ENCODE measurements around the gene ZNF791.
A peak's percentile ranks its signal among the peaks of the same experiment; 100 is the strongest.

Gene ZNF791

GRCh38 chr19:12611361-12611699 is 610 bp downstream of the ZNF791 start (continued):
- TF ChIP-seq, protein P1, sequence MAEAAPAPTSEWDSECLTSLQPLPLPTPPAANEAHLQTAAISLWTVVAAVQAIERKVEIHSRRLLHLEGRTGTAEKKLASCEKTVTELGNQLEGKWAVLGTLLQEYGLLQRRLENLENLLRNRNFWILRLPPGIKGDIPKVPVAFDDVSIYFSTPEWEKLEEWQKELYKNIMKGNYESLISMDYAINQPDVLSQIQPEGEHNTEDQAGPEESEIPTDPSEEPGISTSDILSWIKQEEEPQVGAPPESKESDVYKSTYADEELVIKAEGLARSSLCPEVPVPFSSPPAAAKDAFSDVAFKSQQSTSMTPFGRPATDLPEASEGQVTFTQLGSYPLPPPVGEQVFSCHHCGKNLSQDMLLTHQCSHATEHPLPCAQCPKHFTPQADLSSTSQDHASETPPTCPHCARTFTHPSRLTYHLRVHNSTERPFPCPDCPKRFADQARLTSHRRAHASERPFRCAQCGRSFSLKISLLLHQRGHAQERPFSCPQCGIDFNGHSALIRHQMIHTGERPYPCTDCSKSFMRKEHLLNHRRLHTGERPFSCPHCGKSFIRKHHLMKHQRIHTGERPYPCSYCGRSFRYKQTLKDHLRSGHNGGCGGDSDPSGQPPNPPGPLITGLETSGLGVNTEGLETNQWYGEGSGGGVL (tag by site-specific recombination; IDR thresholded peaks at IDR 0.05) = peak; percentile 71
- TF ChIP-seq YY2 (tag by site-specific recombination; IDR thresholded peaks at IDR 0.05) (no peak), KLF10 (tag by site-specific recombination; IDR thresholded peaks at IDR 0.05) (no peak), ZNF561 (tag by site-specific recombination; IDR thresholded peaks at IDR 0.05; ENCODE audit: borderline replicate concordance) (no peak), ZNF558 (tag by site-specific recombination; IDR thresholded peaks at IDR 0.05) (no peak), ZNF830 (tag by site-specific recombination; IDR thresholded peaks at IDR 0.05; ENCODE audit: low read depth) (no peak), SP2 (tag by site-specific recombination; IDR thresholded peaks at IDR 0.05) (peak; percentile 83), ZNF837 (tag by site-specific recombination; IDR thresholded peaks at IDR 0.05) (no peak), PRDM4 (tag by site-specific recombination; IDR thresholded peaks at IDR 0.05) (no peak), ZBTB7A (tag by site-specific recombination; IDR thresholded peaks at IDR 0.05; ENCODE audit: low read depth) (no peak), ZBTB17 (tag by site-specific recombination; IDR thresholded peaks at IDR 0.05) (peak; percentile 65; the same call in 1 of the 2 replicates), ZNF335 (tag by site-specific recombination; conservative IDR thresholded peaks at IDR 0.05) (peak; percentile 25; the same call in 1 of the 2 replicates), BCL11A (tag by site-specific recombination; IDR thresholded peaks at IDR 0.05; ENCODE audit: low read depth) (no peak), ZNF560 (tag by site-specific recombination; IDR thresholded peaks at IDR 0.05; ENCODE audit: borderline replicate concordance) (no peak), ZNF623 (tag by site-specific recombination; IDR thresholded peaks at IDR 0.05) (no peak), PATZ1 (tag by site-specific recombination; IDR thresholded peaks at IDR 0.05) (peak; percentile 89), ZNF670 (tag by site-specific recombination; IDR thresholded peaks at IDR 0.05; ENCODE audit: low read depth) (no peak), ZNF600 (tag by site-specific recombination; IDR thresholded peaks at IDR 0.05) (peak; percentile 76), ZNF366 (tag by site-specific recombination; conservative IDR thresholded peaks at IDR 0.05) (0 out of 2 replicates have a peak, but pooled peaks have one; percentile 24), ZNF133 (tag by site-specific recombination; IDR thresholded peaks at IDR 0.05) (no peak), SALL2 (tag by site-specific recombination; IDR thresholded peaks at IDR 0.05; ENCODE audit: borderline replicate concordance) (no peak), IKZF3 (tag by site-specific recombination; IDR thresholded peaks at IDR 0.05) (peak; percentile 99), ZBTB20 (tag by site-specific recombination; IDR thresholded peaks at IDR 0.05) (peak; percentile 87; the same call in 1 of the 2 replicates), ZNF843 (tag by site-specific recombination; IDR thresholded peaks at IDR 0.05) (no peak), SP3 (tag by site-specific recombination; IDR thresholded peaks at IDR 0.05) (peak; percentile 51)
- TF ChIP-seq, protein P2, sequence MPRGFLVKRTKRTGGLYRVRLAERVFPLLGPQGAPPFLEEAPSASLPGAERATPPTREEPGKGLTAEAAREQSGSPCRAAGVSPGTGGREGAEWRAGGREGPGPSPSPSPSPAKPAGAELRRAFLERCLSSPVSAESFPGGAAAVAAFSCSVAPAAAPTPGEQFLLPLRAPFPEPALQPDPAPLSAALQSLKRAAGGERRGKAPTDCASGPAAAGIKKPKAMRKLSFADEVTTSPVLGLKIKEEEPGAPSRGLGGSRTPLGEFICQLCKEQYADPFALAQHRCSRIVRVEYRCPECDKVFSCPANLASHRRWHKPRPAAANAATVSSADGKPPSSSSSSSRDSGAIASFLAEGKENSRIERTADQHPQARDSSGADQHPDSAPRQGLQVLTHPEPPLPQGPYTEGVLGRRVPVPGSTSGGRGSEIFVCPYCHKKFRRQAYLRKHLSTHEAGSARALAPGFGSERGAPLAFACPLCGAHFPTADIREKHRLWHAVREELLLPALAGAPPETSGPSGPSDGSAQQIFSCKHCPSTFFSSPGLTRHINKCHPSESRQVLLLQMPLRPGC (tag by site-specific recombination; IDR thresholded peaks at IDR 0.05) = peak; percentile 16; the same call in 1 of the 2 replicates
- TF ChIP-seq, protein P3, sequence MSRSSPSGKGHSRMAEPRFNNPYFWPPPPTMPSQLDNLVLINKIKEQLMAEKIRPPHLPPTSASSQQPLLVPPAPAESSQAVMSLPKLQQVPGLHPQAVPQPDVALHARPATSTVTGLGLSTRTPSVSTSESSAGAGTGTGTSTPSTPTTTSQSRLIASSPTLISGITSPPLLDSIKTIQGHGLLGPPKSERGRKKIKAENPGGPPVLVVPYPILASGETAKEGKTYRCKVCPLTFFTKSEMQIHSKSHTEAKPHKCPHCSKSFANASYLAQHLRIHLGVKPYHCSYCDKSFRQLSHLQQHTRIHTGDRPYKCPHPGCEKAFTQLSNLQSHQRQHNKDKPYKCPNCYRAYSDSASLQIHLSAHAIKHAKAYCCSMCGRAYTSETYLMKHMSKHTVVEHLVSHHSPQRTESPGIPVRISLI (tag by site-specific recombination; IDR thresholded peaks at IDR 0.05) = no peak
- TF ChIP-seq, protein P4, sequence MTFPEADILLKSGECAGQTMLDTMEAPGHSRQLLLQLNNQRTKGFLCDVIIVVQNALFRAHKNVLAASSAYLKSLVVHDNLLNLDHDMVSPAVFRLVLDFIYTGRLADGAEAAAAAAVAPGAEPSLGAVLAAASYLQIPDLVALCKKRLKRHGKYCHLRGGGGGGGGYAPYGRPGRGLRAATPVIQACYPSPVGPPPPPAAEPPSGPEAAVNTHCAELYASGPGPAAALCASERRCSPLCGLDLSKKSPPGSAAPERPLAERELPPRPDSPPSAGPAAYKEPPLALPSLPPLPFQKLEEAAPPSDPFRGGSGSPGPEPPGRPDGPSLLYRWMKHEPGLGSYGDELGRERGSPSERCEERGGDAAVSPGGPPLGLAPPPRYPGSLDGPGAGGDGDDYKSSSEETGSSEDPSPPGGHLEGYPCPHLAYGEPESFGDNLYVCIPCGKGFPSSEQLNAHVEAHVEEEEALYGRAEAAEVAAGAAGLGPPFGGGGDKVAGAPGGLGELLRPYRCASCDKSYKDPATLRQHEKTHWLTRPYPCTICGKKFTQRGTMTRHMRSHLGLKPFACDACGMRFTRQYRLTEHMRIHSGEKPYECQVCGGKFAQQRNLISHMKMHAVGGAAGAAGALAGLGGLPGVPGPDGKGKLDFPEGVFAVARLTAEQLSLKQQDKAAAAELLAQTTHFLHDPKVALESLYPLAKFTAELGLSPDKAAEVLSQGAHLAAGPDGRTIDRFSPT (tag by site-specific recombination; IDR thresholded peaks at IDR 0.05) = no peak

Data from HEK293 (cell line).